Keratinocyte (primary cell): ENCODE data around the gene COQ7. TPM values are rescaled to one million over a fixed set of nuclear protein-coding genes. Genes with fewer than 3 reads are reported as not detected.

ENCODE experiments used
- DNase-seq: peaks from one replicate; pipeline ENCODE4 v3.0.0-alpha.2; 2011; ENCODE audit warnings: low read depth, missing footprints, low spot score
- FAIRE-seq: peaks from 2 replicates; lab custom pipeline; 2011; peaks lifted over from hg19 to GRCh38; lab: Jason Lieb, UNC
- H2AFZ ChIP-seq: 2 replicates; pipeline ENCODE4 v1.6.0; 2012; ENCODE audit warnings: low read length, control low read depth, inconsistent platforms; ENCODE audit not compliant: control insufficient read depth
- H3K27ac ChIP-seq: 2 replicates; pipeline ENCODE4 v1.5.1; 2011; ENCODE audit warnings: low read length; ENCODE audit not compliant: control insufficient read depth, insufficient read depth
- H3K27me3 ChIP-seq: 3 replicates; pipeline ENCODE4 v1.6.0; 2011; ENCODE audit warnings: low read length; ENCODE audit not compliant: control insufficient read depth, insufficient read depth; ENCODE audit errors: extremely low read depth
- H3K36me3 ChIP-seq, 2 experiments: 2 replicates in 1 of 2; 3 replicates in 1 of 2; pipeline ENCODE4 v1.5.1; 2011; ENCODE audit warnings: low read length in 2 of 2, mild to moderate bottlenecking in 1 of 2; ENCODE audit not compliant: control insufficient read depth in 2 of 2, insufficient read depth in 2 of 2; ENCODE audit errors: extremely low read depth in 1 of 2
- H3K4me1 ChIP-seq: 3 replicates; pipeline ENCODE4 v1.5.1; 2011; ENCODE audit warnings: low read length; ENCODE audit not compliant: control insufficient read depth, insufficient read depth; ENCODE audit errors: extremely low read depth
- H3K4me2 ChIP-seq: 3 replicates; pipeline ENCODE4 v1.6.0; 2011; ENCODE audit warnings: low read depth, low read length; ENCODE audit not compliant: control insufficient read depth, insufficient read depth; ENCODE audit errors: extremely low read depth
- H3K4me3 ChIP-seq, 3 experiments: fragments of 200-600 bp in 1 of 3; sonication (generic) in 1 of 3; 2 replicates in 2 of 3; 3 replicates in 1 of 3; pipeline ENCODE4 v1.5.1; 2011 to 2016; ENCODE audit warnings: low read length in 3 of 3, mild to moderate bottlenecking in 3 of 3, control low read depth in 2 of 3, inconsistent platforms in 1 of 3, low read depth in 1 of 3, mixed read lengths in 1 of 3, mixed run types in 1 of 3, moderate library complexity in 1 of 3; ENCODE audit not compliant: control insufficient read depth in 2 of 3, insufficient read depth in 2 of 3; ENCODE audit errors: extremely low read depth in 1 of 3
- H3K79me2 ChIP-seq: 2 replicates; pipeline ENCODE4 v1.6.0; 2012; ENCODE audit warnings: low read length; ENCODE audit not compliant: control insufficient read depth, insufficient read depth
- H3K9ac ChIP-seq: 3 replicates; pipeline ENCODE4 v1.6.0; 2011; ENCODE audit warnings: low read length; ENCODE audit not compliant: control insufficient read depth, insufficient read depth; ENCODE audit errors: extremely low read depth
- H3K9me1 ChIP-seq: 3 replicates; pipeline ENCODE4 v1.6.0; 2011; ENCODE audit warnings: low read length; ENCODE audit not compliant: control insufficient read depth, insufficient read depth; ENCODE audit errors: extremely low read depth
- H3K9me3 ChIP-seq: 2 replicates; pipeline ENCODE4 v1.5.1; 2012; ENCODE audit warnings: low read depth, low read length; ENCODE audit not compliant: control insufficient read depth
- H4K20me1 ChIP-seq: 3 replicates; pipeline ENCODE4 v1.6.0; 2011; ENCODE audit warnings: low read length; ENCODE audit not compliant: control insufficient read depth, insufficient read depth; ENCODE audit errors: extremely low read depth
- EZH2 ChIP-seq: IDR thresholded peaks from one replicate; pipeline ENCODE4 v1.6.1; 2012; ENCODE audit warnings: inconsistent platforms, mild to moderate bottlenecking, low read length, moderate library complexity
- dilution Hi-C: fragments of 300-500 bp; cut with MboI; formaldehyde crosslinking; loops from one replicate; pipeline ENCODE4 v1.7.0; 2020; ENCODE audit warnings: low sequenced_read_pairs; ENCODE audit not compliant: extremely low pct_ligation_motif_present
- polyA plus RNA-seq, 5 experiments: library from polyadenylated mRNA; depleted of rRNA in 3 of 5; stranded (reverse) in 3 of 5; stranded (forward) in 1 of 5; unstranded in 1 of 5; fragments of >200 nt; gene quantifications; 1 replicate in 1 of 5; 2 replicates in 3 of 5; 3 replicates in 1 of 5; pipeline versions ENCODE4 v1.2.1 to v1.2.3, GENCODE V29; 2011 to 2012; ENCODE audit warnings: missing spikeins in 2 of 5, low read depth in 1 of 5, low replicate concordance in 1 of 5
- TF ChIP-seq, protein P1 (sequence below), 3 experiments: IDR thresholded peaks in 1 of 3; conservative IDR thresholded peaks in 1 of 3; optimal IDR thresholded peaks in 1 of 3; 2 replicates in 2 of 3; 3 replicates in 1 of 3; pipeline versions ENCODE3 to v1.5.1; 2011; ENCODE audit warnings: low read length in 3 of 3, mild to moderate bottlenecking in 3 of 3, moderate library complexity in 2 of 3, control low read depth in 1 of 3, inconsistent platforms in 1 of 3; ENCODE audit not compliant: insufficient read depth in 2 of 3; ENCODE audit errors: extremely low read depth in 1 of 3

COQ7 gene
- polyA plus RNA-seq, 1 donor (not counting 4 experiments of a cell fraction or from before 2014, with no cell fraction given) = 11.0 TPM

DNA sequence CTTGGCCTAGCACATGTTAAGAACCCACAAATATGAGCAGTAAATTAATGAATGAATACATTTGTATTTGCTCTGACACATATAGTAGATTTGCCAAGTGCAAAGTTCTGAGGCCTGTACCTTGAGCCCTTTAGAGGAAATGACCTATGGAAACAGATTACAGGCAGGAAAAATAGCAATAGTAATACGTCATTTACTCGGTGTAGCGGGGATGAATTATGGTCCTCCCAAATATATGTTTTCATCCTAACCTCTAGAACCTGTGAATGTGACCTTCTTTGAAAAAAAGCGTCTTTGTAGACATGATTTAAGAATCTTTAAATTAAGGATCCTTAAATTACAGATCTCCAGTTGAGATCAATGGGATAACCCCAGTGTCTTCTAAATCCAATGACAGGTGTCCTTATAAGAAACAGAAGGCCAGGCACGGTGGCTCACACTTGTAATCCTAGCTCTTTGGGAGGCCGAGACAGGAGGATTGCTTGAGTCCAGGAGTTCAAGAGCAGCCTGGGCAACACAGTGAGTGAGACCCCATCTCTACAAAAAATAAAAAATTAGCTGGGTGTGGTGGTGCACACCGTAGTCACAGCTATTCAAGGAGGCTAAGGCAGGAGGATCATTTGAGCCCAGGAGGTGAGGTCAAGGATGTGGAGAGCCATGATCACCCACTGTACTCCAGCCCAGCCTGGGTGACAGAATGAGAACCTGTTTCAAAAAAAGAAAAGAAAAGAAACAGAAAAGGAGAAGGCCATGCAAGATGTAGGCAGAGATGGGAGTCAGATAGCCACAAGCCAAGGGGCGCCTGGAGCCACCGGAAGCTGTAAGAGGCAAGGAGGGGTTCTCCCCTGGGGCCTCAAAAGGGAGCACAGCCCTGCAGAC lies 41.2 kb downstream of the COQ7 start:
- Histone ChIP-seq H3K9me1 (no peaks in the 10 kb centered on the region), H3K4me3 (no peak overlapping the region), H3K36me3 (no peaks in the 10 kb centered on the region), H3K27ac (no peak overlapping the region), H4K20me1 (no peaks in the 10 kb centered on the region), H3K9ac (no peak overlapping the region), H3K27me3 (no peaks in the 10 kb centered on the region), H3K4me2 (no peak overlapping the region), H3K4me1 (peaks cover 13% of the 10 kb centered on the region), H3K79me2 (no peaks in the 10 kb centered on the region), H3K9me3 (no peaks in the 10 kb centered on the region), H2AFZ (no peak overlapping the region)
- dilution Hi-C loops = no loop called here
- TF ChIP-seq EZH2 = no peak
- TF ChIP-seq, protein P1, sequence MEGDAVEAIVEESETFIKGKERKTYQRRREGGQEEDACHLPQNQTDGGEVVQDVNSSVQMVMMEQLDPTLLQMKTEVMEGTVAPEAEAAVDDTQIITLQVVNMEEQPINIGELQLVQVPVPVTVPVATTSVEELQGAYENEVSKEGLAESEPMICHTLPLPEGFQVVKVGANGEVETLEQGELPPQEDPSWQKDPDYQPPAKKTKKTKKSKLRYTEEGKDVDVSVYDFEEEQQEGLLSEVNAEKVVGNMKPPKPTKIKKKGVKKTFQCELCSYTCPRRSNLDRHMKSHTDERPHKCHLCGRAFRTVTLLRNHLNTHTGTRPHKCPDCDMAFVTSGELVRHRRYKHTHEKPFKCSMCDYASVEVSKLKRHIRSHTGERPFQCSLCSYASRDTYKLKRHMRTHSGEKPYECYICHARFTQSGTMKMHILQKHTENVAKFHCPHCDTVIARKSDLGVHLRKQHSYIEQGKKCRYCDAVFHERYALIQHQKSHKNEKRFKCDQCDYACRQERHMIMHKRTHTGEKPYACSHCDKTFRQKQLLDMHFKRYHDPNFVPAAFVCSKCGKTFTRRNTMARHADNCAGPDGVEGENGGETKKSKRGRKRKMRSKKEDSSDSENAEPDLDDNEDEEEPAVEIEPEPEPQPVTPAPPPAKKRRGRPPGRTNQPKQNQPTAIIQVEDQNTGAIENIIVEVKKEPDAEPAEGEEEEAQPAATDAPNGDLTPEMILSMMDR (optimal IDR thresholded peaks at IDR 0.05 in 1 of 3, IDR thresholded peaks at IDR 0.05 in 1 of 3, conservative IDR thresholded peaks at IDR 0.05 in 1 of 3; ENCODE audit: extremely low read depth in 1 of 3, insufficient read depth in 2 of 3, low read length in 3 of 3) = no peak
- DNase-seq = no peak
- no peak for FAIRE-seq

DNA sequence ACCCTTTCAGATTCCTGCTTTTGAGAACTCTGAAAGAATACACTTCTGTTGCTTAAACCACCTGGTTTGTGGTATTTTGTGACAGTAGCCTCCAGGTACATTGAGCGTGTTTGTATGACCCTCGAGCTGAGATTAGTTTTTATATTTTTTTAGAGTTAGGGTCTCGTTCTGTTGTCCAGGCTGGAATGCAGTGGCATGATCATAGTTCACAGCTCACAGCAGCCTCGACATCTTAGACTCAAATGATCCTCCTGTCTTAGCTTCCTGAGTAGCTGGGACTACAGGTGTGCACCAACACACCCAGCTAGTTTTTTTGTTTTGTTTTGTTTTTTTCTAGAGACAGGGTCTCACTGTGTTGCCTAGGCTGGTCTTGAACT lies 41.9 kb downstream of the COQ7 start:
- Histone ChIP-seq H4K20me1 (no peaks in the 10 kb centered on the region), H3K27me3 (no peaks in the 10 kb centered on the region), H3K9me1 (no peaks in the 10 kb centered on the region), H3K9me3 (no peaks in the 10 kb centered on the region), H2AFZ (no peak overlapping the region), H3K9ac (no peak overlapping the region), H3K4me3 (no peak overlapping the region), H3K27ac (no peak overlapping the region), H3K4me2 (no peak overlapping the region), H3K36me3 (no peaks in the 10 kb centered on the region), H3K79me2 (no peaks in the 10 kb centered on the region), H3K4me1 (peaks cover 13% of the 10 kb centered on the region)
- no peak for TF ChIP-seq EZH2
- TF ChIP-seq, protein P1 (optimal IDR thresholded peaks at IDR 0.05 in 1 of 3, IDR thresholded peaks at IDR 0.05 in 1 of 3, conservative IDR thresholded peaks at IDR 0.05 in 1 of 3; ENCODE audit: extremely low read depth in 1 of 3, insufficient read depth in 2 of 3, low read length in 3 of 3) = no peak
- FAIRE-seq (no peak), DNase-seq (no peak)
- dilution Hi-C loops = no loop called here
